Measurements from ENCODE around the gene ALG12. TPM values are rescaled to one million over a fixed set of nuclear protein-coding genes. Genes with fewer than 3 reads are reported as not detected.
A peak's percentile ranks its signal among the peaks of the same experiment; 100 is the strongest.

ALG12 gene
- total RNA-seq, 2 experiments from 2014 or later: 11.4 to 11.7 TPM

DNA sequence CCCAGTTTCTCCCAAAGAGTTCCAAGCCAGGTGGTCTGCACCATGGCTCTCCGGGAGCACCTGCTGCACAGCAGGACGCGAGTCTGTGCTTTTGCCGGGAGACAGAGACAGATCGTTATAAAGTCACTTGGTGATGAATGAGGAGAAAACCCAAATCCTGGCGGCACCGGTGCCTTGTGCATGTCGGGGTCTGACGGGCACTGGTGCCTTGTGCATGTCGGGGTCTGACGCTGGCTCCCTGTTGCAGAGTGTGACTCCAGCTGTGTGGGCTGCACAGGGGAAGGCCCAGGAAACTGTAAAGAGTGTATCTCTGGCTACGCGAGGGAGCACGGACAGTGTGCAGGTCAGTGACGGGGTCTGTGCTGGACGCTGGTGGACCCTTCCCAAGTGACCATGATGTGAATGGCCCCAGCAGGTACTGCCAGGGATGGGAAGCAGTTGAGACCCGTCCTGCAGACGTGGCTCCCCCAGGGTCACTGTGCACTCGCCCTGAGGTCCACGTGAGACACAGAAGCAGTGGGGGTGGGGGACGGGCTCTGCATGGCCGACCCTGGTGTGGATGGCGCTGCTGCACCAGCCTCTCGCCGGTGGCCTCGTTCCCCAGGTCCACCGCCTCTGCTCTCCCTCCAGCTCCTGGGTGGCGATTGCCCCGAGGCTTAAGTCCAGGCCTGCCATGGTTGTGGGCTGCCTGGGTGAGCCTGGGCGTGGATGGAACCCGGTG lies 6.0 kb upstream of the ALG12 start:
- peaks cover 38% of the 10 kb centered on the region for H3K4me1 ChIP-seq (ENCODE audit: insufficient read depth, low read length, poor library complexity, severe bottlenecking)

DNA sequence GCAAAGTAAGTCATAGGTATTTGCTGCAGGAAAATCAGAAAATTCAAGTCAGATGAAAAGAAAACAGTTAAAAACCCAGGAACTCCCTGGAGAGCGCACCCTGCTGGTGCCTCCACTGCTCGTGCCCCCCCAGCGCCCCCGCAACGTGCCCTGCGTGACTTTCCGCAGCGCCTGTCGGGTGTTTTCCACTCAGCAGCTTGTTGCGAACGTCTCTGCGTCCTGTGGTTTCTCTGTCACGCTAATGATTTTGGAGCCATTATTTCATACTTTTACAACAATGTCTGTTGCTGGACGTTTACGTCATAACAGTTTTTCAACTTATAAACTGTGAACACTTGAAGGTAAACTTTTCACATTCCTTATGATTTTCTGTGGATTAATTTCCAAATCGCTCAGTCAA lies 5.2 kb upstream of the ALG12 start:
- no peak overlapping the region for H2AFZ ChIP-seq (ENCODE audit: low read length)
- CTCF ChIA-PET (ENCODE audit: unreplicated experiment): no interaction called here
- peak overlapping the region; percentile 75; the same call in 1 of the 2 replicates for H3K4me2 ChIP-seq (ENCODE audit: low read length)
- H3K9me3 ChIP-seq (ENCODE audit: low read length): no peaks in the 10 kb centered on the region
- TF ChIP-seq, protein P1, sequence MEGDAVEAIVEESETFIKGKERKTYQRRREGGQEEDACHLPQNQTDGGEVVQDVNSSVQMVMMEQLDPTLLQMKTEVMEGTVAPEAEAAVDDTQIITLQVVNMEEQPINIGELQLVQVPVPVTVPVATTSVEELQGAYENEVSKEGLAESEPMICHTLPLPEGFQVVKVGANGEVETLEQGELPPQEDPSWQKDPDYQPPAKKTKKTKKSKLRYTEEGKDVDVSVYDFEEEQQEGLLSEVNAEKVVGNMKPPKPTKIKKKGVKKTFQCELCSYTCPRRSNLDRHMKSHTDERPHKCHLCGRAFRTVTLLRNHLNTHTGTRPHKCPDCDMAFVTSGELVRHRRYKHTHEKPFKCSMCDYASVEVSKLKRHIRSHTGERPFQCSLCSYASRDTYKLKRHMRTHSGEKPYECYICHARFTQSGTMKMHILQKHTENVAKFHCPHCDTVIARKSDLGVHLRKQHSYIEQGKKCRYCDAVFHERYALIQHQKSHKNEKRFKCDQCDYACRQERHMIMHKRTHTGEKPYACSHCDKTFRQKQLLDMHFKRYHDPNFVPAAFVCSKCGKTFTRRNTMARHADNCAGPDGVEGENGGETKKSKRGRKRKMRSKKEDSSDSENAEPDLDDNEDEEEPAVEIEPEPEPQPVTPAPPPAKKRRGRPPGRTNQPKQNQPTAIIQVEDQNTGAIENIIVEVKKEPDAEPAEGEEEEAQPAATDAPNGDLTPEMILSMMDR (conservative IDR thresholded peaks at IDR 0.05; ENCODE audit: low read length): peak; percentile 80
- no peak for TF ChIP-seq EZH2phosphoT487 (IDR thresholded peaks at IDR 0.05; ENCODE audit: borderline replicate concordance, low read depth, low read length)
- H3K27ac ChIP-seq (ENCODE audit: low read depth, low read length, poor library complexity, severe bottlenecking): no peak overlapping the region
- no TSS peak for BruUV-seq (replicated peaks)
- H3K36me3 ChIP-seq (ENCODE audit: insufficient read depth, low read length): no peaks in the 10 kb centered on the region
- H3K4me1 ChIP-seq (ENCODE audit: insufficient read depth, low read length, poor library complexity, severe bottlenecking): peaks cover 43% of the 10 kb centered on the region
- H3K4me3 ChIP-seq (ENCODE audit: low read depth, low read length, poor library complexity, severe bottlenecking): no peak overlapping the region
- no peaks in the 10 kb centered on the region for H3K9me2 ChIP-seq (ENCODE audit: insufficient read depth, low read length)
- DNase-seq (ENCODE audit: low spot score): no peak
- intact Hi-C loops (cut with micrococcal nuclease; ENCODE audit: unreplicated experiment): no loop called here
- POLR2A ChIA-PET: interaction anchor here (0.6 kb wide), 1 partner anchor 535 kb away, joined by 3 read pairs; no protein-coding TSS in a partner anchor
- H4K20me1 ChIP-seq (ENCODE audit: insufficient read depth, low read length): no peaks in the 10 kb centered on the region
- H3K79me2 ChIP-seq (ENCODE audit: insufficient read depth, low read depth, low read length): no peaks in the 10 kb centered on the region

More for the DNA sequence above, 6.0 kb upstream of the ALG12 start:
- H3K4me3 ChIP-seq (ENCODE audit: low read depth, low read length, poor library complexity, severe bottlenecking): no peak overlapping the region
- H3K4me2 ChIP-seq (ENCODE audit: low read length): peak overlapping the region; percentile 75
- H3K36me3 ChIP-seq (ENCODE audit: insufficient read depth, low read length): no peaks in the 10 kb centered on the region
- POLR2A ChIA-PET: interaction anchor here (0.6 kb wide), 1 partner anchor 536 kb away, joined by 3 read pairs; no protein-coding TSS in a partner anchor
- intact Hi-C loops (cut with micrococcal nuclease; ENCODE audit: unreplicated experiment): no loop called here
- no peaks in the 10 kb centered on the region for H3K9me2 ChIP-seq (ENCODE audit: insufficient read depth, low read length)
- no peaks in the 10 kb centered on the region for H4K20me1 ChIP-seq (ENCODE audit: insufficient read depth, low read length)
- no TSS peak for BruUV-seq (replicated peaks)
- DNase-seq (ENCODE audit: low spot score): no peak
- TF ChIP-seq, protein P1 (conservative IDR thresholded peaks at IDR 0.05; ENCODE audit: low read length): no peak
- no peak for TF ChIP-seq EZH2phosphoT487 (IDR thresholded peaks at IDR 0.05; ENCODE audit: borderline replicate concordance, low read depth, low read length)
- H3K27ac ChIP-seq (ENCODE audit: low read depth, low read length, poor library complexity, severe bottlenecking): no peak overlapping the region
- H3K79me2 ChIP-seq (ENCODE audit: insufficient read depth, low read depth, low read length): no peaks in the 10 kb centered on the region
- CTCF ChIA-PET (ENCODE audit: unreplicated experiment): no interaction called here
- no peak overlapping the region for H2AFZ ChIP-seq (ENCODE audit: low read length)
- H3K9me3 ChIP-seq (ENCODE audit: low read length): no peaks in the 10 kb centered on the region

DNA sequence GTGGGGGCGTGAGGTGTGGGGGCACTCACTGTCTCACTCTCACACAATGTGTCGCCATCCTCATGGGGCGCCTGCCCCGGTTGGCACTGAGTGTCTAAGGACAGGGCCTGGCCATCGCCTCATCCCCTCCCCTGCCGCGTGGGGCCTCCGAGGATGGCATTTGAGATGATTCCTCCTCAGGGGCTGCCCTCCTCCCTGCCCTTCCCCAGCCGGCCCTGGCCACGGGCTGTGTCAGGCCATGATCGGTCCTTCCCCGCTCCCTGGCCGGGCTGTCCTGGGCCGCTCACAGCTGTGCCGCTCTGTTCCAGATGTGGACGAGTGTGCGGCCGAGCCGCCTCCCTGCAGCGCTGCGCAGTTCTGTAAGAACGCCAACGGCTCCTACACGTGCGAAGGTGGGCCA lies 4.7 kb upstream of the ALG12 start:
- H4K20me1 ChIP-seq (ENCODE audit: insufficient read depth, low read length): no peaks in the 10 kb centered on the region
- POLR2A ChIA-PET: no interaction called here
- CTCF ChIA-PET (ENCODE audit: unreplicated experiment): no interaction called here
- no peaks in the 10 kb centered on the region for H3K9me2 ChIP-seq (ENCODE audit: insufficient read depth, low read length)
- no peak for DNase-seq (ENCODE audit: low spot score)
- H3K4me1 ChIP-seq (ENCODE audit: insufficient read depth, low read length, poor library complexity, severe bottlenecking): peaks cover 43% of the 10 kb centered on the region
- H3K4me3 ChIP-seq (ENCODE audit: low read depth, low read length, poor library complexity, severe bottlenecking): no peak overlapping the region
- no peaks in the 10 kb centered on the region for H3K9me3 ChIP-seq (ENCODE audit: low read length)
- H3K79me2 ChIP-seq (ENCODE audit: insufficient read depth, low read depth, low read length): no peaks in the 10 kb centered on the region; the same call in 1 of the 2 replicates
- intact Hi-C loops (cut with micrococcal nuclease; ENCODE audit: unreplicated experiment): no loop called here
- H3K27ac ChIP-seq (ENCODE audit: low read depth, low read length, poor library complexity, severe bottlenecking): no peak overlapping the region
- H3K4me2 ChIP-seq (ENCODE audit: low read length): peak overlapping the region; percentile 75; the same call in 1 of the 2 replicates
- H2AFZ ChIP-seq (ENCODE audit: low read length): no peak overlapping the region
- TF ChIP-seq EZH2phosphoT487 (IDR thresholded peaks at IDR 0.05; ENCODE audit: borderline replicate concordance, low read depth, low read length): no peak
- TF ChIP-seq, protein P1 (conservative IDR thresholded peaks at IDR 0.05; ENCODE audit: low read length): no peak
- no peaks in the 10 kb centered on the region for H3K36me3 ChIP-seq (ENCODE audit: insufficient read depth, low read length)
- no TSS peak for BruUV-seq (replicated peaks)

Measured in OCI-LY7 (cell line).